ENCODE data around the gene ST3GAL4.
"Not testable (repeated sequence)": the region's sequence is repeated elsewhere in the genome, so short reads cannot be mapped to it uniquely, and the experiment has no call there.

The ST3GAL4 gene

DNA sequence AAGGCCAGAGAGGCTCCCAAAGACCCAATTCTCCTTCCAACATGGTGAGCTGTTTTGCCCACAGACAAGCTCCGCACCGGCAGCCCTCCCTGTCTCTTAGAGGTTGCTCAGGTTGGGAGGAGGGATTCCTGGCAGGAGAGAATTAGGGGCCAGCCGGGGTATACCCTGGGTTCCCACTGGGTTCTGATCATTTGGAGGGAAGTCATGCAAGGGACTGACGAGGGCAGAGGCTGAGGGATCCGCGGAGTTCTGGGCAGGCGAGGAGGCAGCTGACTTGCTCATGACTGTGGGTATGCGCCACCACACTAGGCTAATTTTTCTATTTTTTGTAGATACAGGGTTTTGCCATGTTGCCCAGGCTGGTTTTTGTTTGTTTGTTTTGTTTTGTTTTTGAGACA, 4.6 kb downstream of the ST3GAL4 start:
- TF ChIP-seq CTCF (IDR thresholded peaks at IDR 0.05; ENCODE audit: insufficient read depth, low read length, poor library complexity, severe bottlenecking) = no peak
- H3K36me3 ChIP-seq (ENCODE audit: control insufficient read depth, insufficient read depth, low read length) = no peaks in the 10 kb centered on the region
- DNase-seq (ENCODE audit: extremely low read depth, insufficient read length) = no peak
- no peaks in the 10 kb centered on the region for H3K27me3 ChIP-seq (replicated peaks; ENCODE audit: control insufficient read depth, insufficient read depth, low read length)
- no peak overlapping the region for H3K4me3 ChIP-seq (replicated peaks; ENCODE audit: low read depth, low read length)

GRCh38 chr11:126361400-126361799, 5.9 kb downstream of the ST3GAL4 start:
- H3K36me3 ChIP-seq (ENCODE audit: control insufficient read depth, insufficient read depth, low read length) = no peaks in the 10 kb centered on the region
- no peak overlapping the region for H3K4me3 ChIP-seq (replicated peaks; ENCODE audit: low read depth, low read length)
- no peaks in the 10 kb centered on the region for H3K27me3 ChIP-seq (replicated peaks; ENCODE audit: control insufficient read depth, insufficient read depth, low read length)
- no peak for TF ChIP-seq CTCF (IDR thresholded peaks at IDR 0.05; ENCODE audit: insufficient read depth, low read length, poor library complexity, severe bottlenecking)
- DNase-seq (ENCODE audit: extremely low read depth, insufficient read length) = no peak

DNA sequence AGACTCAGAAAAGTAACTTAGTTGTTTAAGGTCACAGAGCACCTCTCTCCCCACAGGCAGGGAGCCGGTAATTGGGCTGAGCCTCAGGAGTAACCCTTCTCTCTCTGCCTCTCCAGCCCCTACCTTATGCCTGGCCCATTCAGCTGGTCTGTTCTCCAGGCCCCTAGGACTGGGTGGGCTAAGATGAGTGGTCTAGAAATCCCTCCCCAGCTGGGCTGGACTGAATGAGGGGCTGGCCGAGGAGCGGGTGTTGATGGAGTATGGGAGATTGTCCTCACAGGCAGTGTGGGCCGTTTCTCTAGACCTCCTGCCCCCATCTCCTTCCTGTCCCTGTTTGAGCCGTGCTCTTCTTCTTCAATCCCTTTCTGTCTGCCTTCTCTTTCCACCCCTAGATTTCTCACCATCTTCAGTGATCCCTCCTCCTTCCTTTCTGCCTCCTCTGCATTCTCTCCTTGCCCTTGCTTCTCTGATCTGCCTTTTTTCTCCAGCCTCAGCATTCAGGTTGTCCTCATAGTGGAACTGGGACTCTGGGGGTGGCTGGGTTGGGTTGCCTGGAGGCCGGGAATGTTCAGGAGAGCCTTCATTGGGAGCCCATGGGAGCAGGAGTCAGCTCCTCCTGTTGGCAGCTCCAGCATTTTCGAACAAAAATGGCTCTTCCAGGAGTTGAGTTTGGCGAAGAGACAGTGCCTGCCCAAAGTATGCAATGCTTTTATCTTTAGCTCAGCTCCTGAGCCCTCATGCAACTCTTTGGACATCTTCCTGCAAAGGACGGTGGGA, 7.6 kb downstream of the ST3GAL4 start:
- no peaks in the 10 kb centered on the region for H3K27me3 ChIP-seq (replicated peaks; ENCODE audit: control insufficient read depth, insufficient read depth, low read length)
- DNase-seq (ENCODE audit: extremely low read depth, insufficient read length) = no peak
- no peaks in the 10 kb centered on the region for H3K36me3 ChIP-seq (ENCODE audit: control insufficient read depth, insufficient read depth, low read length)
- TF ChIP-seq CTCF (IDR thresholded peaks at IDR 0.05; ENCODE audit: insufficient read depth, low read length, poor library complexity, severe bottlenecking) = no peak
- H3K4me3 ChIP-seq (replicated peaks; ENCODE audit: low read depth, low read length) = no peak overlapping the region

DNA sequence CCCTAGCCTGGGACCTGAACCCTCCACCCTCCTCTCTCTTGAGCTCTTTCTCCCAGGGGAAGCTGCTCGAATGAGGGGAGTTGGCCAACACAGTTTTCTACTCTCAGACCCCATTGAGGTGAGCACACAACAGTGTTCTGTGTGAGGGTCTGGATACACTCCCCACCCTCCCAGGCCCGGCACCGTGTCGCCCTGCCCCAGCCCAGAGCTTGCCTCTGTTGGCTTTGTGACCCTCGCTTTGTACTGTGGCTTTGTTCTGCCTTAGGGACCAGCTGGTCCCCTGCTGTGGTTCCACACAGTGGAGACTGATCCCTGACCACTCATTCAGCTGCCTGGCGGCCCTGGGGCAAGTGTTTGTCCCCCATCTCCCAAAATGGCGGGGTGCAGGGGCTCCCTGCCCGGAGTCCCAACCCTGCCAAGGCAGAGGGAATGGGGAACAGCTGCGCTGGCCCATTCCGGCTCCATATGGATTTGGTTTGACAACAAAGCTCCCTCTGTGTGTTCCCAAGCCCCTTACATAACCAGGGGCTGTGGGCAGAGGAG, 8.3 kb downstream of the ST3GAL4 start:
- DNase-seq (ENCODE audit: extremely low read depth, insufficient read length) = no peak
- H3K4me3 ChIP-seq (replicated peaks; ENCODE audit: low read depth, low read length) = no peak overlapping the region
- no peaks in the 10 kb centered on the region for H3K36me3 ChIP-seq (ENCODE audit: control insufficient read depth, insufficient read depth, low read length)
- no peaks in the 10 kb centered on the region for H3K27me3 ChIP-seq (replicated peaks; ENCODE audit: control insufficient read depth, insufficient read depth, low read length)
- no peak for TF ChIP-seq CTCF (IDR thresholded peaks at IDR 0.05; ENCODE audit: insufficient read depth, low read length, poor library complexity, severe bottlenecking)

- H3K36me3 ChIP-seq (ENCODE audit: control insufficient read depth, insufficient read depth, low read length); H3K4me3 ChIP-seq (replicated peaks; ENCODE audit: low read depth, low read length); H3K27me3 ChIP-seq (replicated peaks; ENCODE audit: control insufficient read depth, insufficient read depth, low read length); DNase-seq (ENCODE audit: extremely low read depth, insufficient read length): not testable (repeated sequence)
These were observed 9.2 kb downstream of the ST3GAL4 start for GRCh38 chr11:126364735-126365134.

GRCh38 chr11:126365508-126365907, 10.0 kb downstream of the ST3GAL4 start:
- DNase-seq (ENCODE audit: extremely low read depth, insufficient read length); H3K4me3 ChIP-seq (replicated peaks; ENCODE audit: low read depth, low read length); H3K36me3 ChIP-seq (ENCODE audit: control insufficient read depth, insufficient read depth, low read length); H3K27me3 ChIP-seq (replicated peaks; ENCODE audit: control insufficient read depth, insufficient read depth, low read length): not testable (repeated sequence)

Measured in GM06990 (cell line).